Pulmonary artery endothelial cell (primary cell): ENCODE results near the gene RNF208. TPM values are rescaled to one million over a fixed set of nuclear protein-coding genes. Genes with fewer than 3 reads are reported as not detected.
A peak's percentile ranks its signal among the peaks of the same experiment; 100 is the strongest.
"Not testable (repeated sequence)": the region's sequence is repeated elsewhere in the genome, so short reads cannot be mapped to it uniquely, and the experiment has no call there.

ENCODE experiments used
- DNase-seq: peaks from one replicate; pipeline ENCODE4 v3.0.0-alpha.2; 2011; ENCODE audit warnings: low read depth, low spot score
- total RNA-seq: library from RNA; depleted of rRNA; stranded (reverse); fragments of >200 nt; gene quantifications from 2 replicates; pipeline ENCODE4 v1.2.3, GENCODE V29; 2014

RNF208 gene
- total RNA-seq, 1 donor from 2014 or later: 0.33 TPM

DNA sequence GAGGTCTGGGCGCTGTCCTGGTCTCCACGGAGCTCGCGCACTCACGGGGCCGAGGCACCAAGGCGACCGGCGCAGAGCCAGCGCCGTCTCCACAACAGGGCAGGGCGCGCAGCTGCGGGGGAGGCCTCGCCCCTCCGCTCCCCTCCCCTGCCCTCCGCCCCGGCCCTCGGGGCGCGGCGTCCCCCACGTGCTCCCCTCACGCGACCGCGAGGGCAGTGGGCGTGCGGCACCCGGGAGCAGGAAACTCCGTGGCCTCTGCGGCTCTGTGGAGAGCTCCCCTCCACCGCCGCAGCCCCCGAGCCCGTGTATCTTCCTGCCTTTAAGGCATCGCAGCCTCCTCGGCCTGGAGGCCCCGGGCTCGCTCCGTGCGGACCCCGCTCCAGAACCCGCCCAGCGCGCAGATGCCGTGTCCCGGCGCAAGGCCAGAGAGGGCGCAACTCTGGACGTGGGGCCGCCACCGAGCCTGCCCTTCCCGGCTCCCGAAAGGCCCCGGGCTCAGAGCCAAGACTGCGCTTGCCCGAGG is 18.3 kb upstream of the RNF208 start:
- DNase-seq: peak; percentile 30

DNA sequence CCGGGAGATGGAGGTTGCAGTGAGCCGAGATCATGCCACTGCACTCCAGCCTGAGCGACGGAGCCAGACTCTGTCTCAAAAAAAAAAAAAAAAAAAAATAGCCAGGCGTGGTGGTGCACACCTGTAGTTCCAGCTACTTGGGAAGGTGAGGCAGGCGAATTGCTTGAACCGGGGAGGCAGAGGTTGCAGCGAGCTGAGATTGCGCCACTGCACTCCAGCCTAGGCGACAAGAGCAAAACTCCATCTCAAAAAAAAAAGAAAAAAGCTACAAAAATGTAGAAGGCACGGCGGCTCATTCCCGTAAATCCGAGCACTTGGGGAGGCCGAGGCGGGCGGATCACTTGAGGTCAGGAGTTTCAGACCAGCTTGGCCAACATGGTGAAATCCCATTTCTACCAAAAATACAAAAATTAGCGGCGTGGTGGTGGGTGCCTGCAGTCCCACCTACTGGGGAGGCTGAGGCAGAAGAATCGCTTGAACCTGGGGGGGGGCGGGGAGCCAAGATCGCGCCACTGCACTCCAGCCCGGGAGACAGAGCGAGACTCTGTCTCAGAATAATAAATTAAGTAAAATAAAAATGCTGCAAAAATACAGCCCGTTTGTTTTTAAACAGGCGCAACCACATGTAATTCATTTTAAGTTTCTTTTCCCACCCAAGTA is 17.6 kb upstream of the RNF208 start:
- not testable (repeated sequence) for DNase-seq

GRCh38 chr9:137237759-137238726 is 16.0 kb upstream of the RNF208 start:
- DNase-seq: no peak

DNA sequence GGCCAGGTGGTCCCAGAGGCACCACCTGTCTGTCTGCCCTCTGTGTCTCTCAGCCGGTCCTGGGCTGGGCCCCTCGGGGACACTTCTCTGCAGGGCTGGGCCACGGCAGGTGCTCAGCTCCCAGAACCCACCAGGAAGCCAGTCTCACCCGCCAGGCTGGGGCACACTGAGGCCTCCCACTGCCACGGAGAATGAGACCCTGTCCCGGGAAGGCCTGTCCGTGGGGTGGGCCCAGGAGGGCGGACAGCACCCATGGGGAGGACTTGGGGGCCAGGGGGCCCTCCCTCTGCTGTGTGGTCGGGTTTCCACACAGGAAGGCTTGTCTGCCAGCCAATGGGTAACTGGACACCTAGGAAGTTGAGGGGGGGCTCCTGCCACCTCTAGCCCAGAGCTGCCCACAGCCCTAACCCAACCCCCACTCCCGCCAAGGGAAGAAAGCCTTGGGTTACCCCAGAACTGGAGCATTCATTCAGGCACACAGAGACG is 14.9 kb upstream of the RNF208 start:
- DNase-seq: no peak

DNA sequence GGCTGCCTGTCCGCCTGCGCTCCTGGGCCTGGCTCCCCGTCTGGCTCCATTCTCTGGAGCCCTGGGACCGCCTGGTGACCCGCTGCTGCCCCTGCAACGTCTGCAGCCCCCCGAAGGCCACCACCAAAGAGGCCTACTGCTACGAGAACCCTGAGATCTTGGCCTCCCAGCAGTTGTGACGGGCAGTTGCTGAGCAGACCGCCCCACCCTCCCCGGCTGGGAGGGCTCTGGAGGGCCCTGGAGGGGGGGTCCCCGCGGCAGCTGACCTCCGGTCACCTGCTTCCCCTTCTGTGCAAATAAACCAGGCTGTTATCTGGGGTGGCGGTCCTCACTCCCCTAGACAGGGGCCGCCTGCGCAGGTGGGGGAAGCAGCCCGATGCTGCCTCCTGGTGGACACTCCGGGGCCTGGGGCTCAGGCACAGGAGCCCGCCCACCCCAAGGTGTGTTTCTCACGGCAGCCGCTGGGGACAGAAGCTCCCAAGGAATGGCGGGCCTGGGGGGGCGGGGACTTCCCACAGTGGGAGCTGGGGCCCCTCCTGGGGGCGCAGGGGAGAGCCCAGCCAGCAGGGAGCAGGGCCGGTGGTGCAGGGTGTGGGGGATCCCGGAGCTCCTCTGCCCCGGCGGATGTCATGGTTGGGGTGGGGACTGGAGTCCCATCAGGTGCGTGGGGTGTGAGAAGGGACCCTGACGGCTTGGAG is 14.3 kb upstream of the RNF208 start:
- peak; percentile 35 for DNase-seq

DNA sequence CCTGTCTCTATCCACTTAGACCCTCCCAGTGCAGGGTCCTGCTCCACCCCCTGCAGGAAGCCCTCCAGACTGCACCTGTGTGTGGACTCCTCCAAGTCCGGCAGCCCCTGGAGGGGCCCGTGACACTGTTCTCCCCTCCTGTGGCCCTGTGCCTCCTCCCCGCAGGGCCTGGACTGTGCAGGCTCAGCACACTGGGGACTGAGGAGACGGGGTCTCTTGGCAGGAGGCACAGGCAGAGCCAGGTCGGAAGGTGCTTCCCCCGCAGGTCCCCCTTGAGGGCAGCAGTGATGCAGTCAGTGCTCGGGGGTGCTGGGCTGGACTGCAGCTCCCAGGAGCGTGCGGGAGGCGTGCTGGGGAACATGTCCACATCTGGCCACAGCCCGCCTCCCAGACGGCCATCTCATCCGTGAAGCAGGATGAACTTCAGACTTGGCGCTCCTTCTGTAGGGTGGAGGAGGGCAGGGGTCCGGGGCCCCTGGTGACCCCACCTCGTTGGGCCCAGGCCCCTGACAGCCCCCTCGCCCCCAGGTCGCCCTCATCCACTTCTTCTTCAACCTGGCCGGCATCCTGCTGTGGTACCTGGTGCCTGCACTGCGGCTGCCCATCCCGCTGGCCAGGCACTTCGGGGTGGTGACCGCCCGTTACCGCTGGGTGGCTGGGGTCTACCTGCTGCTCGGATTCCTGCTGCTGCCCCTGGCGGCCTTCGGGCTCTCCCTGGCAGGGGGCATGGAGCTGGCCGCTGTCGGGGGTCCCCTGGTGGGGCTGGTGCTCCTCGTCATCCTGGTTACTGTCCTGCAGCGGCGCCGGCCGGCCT is 13.6 kb upstream of the RNF208 start:
- DNase-seq: no peak

- no peak for DNase-seq
Observed at GRCh38 chr9:137234758-137235423, 12.9 kb upstream of the RNF208 start.

DNA sequence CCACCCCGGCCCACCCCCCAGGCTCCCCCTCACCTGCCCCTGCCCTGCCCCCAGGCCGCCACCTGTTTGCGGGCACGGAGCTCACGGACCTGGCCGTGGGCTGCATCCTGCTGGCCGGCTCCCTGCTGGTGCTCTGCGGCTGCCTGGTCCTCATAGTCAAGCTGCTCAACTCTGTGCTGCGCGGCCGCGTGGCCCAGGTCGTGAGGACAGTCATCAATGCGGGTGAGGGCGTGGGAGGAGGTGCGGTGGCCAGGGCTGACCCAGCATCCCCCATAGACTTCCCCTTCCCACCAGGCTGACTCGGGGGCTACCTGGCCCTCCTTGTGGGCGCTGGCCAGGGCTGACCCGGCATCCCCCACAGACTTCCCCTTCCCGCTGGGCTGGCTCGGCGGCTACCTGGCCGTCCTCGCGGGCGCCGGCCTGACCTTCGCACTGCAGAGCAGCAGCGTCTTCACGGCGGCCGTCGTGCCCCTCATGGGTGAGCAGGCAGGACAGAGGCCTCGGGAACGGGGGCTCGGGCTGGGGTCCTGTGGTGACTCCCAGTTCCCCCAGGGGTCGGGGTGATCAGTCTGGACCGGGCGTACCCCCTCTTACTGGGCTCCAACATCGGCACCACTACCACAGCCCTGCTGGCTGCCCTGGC is 12.1 kb upstream of the RNF208 start:
- no peak for DNase-seq

- no peak for DNase-seq
Observed at GRCh38 chr9:137233143-137233980, 11.3 kb upstream of the RNF208 start.

GRCh38 chr9:137232510-137232909 is 10.5 kb upstream of the RNF208 start:
- no peak for DNase-seq

GRCh38 chr9:137232101-137232500 is 10.1 kb upstream of the RNF208 start:
- no peak for DNase-seq

GRCh38 chr9:137231372-137232039 is 9.5 kb upstream of the RNF208 start:
- no peak for DNase-seq

DNA sequence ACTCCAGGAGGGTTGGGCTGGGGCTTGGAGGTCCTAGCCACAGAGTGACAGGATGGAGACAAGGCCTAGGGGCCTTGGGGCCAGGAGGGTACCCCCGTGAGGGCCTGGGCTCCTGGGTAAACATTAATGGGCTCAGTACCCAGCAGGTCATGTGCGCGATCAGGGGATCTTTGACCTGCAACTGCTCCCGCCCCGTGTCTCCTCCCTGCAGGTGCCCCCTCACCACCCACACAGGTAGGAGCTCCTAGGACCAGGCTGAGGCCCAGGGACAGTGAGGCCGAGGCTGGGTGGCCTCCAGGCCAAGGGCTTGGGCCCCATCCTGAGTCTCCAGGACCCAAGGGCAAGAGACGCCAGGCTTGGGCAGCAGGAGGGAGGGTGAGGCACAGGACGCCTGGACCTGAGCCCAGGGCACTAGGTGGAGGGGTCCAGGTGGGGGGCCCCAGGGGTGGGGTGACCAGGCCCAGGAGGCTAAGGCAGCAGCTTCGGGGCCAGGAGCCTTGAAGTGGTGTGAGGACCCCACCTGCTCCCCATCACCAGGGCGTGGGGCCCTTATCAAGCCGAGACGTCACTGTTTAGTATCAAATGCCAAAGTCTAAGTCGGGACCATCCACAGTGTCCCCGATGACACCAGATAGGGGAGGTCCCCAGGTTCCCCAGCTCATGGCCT is 8.8 kb upstream of the RNF208 start, which contains the start of gene SLC34A3:
SLC34A3 (plus strand) TSS at position 197 of the 667 bp plus-strand sequence. CDS start 802 bp downstream, outside the sequence.
- no peak for DNase-seq

- no peak for DNase-seq
Observed at GRCh38 chr9:137229903-137230704, 8.1 kb upstream of the RNF208 start.

DNA sequence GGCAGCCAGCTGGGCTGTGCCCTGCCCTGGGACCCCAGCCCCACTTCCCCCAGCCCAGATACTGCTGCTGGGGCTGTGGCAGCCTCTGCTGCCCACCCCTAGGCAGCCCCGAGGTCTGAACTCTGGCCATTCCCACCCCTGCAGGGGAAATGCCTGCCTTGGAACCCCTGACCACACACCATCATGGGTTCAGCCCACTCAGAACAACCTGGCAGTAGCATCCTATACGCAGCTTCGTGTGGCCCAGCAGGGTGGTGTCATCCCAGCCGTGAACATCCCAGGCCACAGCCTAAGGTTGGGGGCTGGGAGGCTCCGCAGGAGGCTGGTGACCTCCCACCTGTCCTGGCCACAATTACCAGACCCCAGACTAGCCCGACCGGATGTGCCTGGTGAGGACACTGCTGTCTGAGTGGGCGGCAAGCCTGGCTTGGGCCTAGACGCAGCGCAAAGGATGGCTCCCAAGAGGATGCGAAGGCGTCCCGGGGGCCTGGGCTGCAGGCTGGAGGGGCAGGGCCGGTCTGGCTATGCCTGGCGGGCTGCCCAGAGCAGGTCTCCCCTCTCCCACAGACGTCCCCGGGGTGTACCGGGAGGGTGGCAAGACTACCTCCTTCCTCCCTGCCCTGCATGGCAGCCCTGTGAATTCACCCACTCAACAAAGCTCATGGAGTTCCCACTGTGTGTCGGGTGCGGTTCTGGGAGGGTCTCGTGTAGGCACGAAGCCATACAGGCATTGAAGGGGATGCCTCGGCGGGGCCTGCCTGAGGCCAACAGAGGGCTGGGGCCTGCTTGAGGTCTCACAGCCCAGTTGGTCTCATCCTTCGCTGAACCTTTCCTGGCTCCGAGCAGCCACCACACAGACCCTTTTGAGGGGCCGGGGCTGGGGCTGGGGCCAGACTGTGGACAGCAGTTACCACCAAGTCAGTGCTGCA is 7.2 kb upstream of the RNF208 start:
- no peak for DNase-seq
